HG03439 (cell line): ENCODE measurements around the gene EIF6.

Source experiments
- ATAC-seq: cut with Tn5 transposase; IDR thresholded peaks from one replicate; pipeline ENCODE4 v1.9.1; 2021; ENCODE audit warnings: mild to moderate bottlenecking, moderate library complexity; ENCODE audit not compliant: unreplicated experiment

EIF6 gene

DNA sequence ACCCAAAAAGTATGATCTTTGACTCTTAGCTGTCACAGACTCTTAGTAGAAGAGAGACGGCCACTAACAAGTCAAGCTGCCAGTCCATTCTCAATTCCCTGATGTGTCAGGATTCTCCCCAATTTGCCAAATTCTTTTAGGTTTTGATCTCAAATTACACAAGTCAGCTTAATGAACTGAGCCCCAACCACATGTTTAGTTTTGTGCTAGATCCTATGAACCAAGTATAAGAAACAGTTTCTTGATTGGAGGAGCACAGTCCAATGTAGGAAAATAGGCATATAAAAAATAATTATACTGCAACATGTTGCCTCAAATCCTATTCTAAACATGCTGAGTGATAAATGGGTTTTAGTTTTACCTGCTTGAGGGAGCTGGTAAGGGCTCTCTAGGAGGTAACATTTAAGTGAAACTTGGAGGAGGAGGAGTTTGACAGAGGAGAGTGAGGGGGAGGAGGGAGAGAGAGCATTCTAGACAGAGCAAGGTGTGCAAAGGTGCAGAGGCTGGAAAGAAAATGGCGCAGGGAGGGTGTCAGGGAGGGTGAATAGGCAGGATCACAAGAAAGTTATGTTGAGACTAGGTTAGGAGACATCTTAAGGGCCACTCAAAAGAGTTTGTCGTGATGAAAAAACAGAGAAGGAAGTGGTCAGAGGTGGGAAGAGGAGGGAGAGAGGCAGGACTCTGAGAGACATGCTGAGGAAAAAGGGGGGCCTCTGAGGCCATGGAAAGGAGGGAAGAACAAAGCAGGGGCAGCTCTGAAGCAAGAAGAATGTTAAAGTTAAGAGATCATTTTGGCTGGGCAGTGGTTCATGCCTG is 30.5 kb upstream of the EIF6 start:
- ATAC-seq = no peak

DNA sequence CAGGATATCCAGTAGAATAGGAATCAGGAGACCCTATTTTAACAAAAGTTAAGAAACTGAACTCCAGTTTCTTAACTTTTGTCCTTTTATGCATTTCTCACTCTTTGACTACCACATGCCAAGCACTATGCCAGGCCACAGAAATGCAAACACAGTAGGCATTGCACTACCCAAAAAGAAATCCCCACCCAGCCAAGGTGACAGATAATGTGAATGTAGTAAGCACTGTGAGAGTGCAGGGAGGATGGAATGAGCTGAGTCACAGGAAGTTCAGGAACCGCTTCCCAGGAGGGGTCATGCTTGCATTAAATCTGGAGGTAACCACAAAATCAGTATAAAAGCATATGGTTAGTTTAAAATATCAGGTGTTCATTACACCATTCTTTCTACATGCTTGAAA is 27.7 kb upstream of the EIF6 start:
- no peak for ATAC-seq

DNA sequence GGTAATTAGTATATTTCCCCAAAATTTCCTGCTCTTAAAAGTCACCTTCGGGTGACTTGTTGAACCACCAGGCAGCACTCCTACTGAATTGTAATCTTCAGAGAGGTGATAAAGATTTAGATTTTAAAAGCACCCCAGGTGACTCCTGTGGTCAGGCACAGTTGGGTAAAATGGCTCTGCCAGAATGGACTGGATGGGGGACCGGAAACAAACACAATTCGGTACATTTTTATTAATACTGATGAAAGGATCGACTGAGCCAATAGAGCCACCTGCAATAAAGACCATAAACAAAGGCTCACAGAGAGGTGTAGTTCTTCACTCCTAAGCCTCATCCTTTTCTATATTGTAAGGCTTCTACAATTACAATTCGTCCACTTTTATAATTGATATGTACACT is 27.2 kb upstream of the EIF6 start:
- no peak for ATAC-seq

DNA sequence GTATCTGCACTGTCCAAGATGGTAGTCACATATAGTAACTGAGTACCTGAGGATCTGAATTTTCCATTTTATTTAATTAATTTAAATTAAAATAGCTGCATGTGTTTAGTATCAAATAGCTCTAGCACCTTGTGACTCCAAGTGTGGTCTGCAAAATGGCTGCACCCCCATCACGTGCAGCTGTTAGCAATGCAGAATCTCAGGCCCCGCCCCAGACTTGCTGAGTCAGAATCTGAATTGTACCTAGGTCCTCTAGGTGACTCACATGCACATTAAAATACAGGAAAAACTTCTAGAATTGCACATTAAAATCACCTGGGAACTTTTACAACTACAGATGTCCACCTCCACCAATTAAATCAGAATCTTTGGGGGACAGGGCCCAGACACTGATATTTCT is 26.8 kb upstream of the EIF6 start:
- ATAC-seq = no peak

DNA sequence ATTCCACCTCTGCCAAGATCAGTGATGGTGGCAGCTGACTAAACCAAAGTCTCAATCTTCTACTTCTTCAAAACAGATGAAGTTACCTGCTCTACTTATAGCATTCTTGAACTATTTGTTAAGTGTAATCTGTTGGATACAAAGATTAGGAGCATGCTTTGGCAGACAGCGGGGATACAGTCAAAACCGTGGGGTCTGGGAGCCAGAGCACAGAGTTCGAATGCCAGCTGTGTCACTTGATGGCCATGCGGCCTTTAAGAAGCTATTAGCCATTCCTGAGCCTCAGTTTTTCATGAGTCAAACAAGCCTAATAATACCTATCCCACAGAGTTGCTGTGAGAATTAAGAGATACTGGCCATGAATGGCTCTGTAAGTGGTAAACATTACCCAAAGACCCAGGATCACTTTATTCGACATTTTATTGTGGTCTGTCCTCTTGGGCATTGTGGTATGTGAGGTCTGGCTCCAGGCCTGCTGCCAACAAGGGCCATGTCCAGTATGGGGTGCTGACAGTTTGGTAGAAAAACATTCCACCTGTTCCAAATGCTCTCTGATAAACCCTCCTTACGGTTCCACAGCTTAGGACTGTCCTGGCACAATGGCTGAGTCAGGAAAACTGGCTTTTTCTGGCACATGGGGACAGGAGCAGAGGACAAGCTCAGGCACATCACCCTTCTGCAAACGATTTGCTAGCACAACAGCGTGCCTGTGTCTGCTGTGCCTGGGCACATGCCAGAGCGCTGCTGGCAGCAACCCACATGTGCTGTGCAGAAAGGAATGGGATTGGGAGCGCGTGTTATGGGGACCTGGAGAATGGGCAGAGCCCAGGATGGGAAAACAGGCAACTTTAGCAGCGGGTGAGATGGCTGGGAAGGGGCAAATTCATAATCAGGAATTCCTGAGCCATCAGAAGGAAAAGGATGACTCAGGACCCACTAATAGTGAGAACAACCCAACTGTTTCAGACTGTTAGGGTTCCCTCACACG is 23.4 kb upstream of the EIF6 start:
- no peak for ATAC-seq

DNA sequence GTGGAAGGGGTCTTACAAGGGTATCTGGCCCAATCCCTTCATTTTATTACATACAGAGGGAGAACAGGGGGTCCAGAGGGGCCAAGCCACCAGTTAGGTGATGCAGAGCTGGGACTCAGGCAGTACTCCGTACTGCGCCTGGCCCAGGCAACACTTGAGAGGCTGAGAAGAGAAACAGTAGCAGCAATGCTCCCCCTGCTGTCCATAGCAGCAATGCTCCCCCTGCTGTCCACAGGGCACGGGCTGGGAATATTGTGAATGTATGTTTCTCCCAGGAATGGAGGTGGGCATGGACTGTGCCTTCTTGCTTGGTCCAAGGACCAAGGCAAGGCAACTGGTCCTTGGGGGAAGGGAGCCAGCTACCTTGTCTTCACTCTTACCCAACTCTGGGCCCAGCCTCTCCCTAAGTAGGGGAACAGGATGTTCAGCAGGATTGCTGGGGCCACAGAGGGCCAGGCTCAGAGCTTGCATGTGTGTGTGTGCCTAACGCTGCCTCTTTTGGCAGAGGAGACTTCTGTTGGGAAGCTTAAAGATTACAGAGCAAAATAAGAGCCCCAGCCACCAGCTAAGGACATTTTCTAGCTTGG is 22.5 kb upstream of the EIF6 start:
- ATAC-seq = no peak

DNA sequence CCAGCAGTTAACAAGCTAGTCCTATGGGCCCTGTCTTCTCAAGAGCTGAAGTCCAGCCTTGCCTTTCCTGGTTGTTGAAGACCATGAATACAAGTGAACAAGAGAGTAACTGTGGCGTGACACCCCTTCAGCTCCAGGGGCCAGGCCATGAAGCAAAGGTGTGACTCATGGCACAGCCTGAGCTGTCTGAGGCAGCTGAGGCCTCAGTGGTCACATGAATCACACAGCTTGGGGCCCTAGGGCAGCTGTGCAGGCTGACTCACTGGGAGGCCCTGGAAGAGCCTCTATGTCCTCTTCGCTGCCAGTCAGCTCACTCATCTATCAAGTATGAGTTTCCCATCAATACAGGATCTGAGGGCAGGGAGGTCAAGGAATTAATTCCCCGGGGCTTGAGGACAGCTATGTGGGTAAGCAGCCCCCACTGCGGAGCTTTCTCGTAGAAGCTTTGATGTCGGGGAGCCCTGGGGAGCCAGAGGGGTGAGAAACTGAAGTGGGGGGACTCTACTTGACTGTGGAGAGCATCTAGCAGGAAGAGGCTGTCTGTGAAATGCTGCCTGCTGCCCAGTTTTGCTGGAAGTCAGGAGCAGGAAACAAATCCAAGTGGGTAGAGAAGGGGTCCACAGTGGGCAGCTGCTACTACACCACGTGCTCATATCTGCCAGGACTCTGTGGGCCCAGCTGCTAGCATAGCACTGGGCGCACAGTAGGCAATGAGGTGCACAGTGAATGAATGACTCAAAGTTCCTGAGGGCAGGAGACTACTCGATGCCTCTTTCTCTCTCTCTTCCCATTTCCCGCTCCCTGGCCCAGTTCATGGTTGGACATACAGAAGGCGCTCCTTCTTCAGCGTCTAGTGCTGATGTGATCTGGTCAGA is 21.3 kb upstream of the EIF6 start:
- no peak for ATAC-seq

DNA sequence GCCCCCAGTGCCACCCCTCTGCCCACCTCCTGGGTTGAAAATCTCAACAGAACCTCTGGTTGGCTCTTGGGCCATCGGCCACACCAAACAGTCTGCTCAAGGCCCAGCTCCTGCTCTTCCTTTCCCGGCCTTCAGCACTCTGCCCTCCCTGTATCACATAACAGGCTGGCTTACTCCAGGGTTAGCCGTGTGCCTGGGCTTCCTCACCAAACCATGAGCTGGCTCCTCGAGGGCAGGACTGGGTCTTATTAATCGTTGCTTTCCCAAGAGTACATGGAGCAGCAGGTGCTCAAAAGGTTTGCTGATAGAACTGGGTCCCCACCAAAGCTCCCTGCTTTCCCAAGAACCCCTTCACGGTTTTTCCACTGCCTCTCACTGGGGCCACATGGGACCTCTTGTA is 20.4 kb upstream of the EIF6 start:
- no peak for ATAC-seq

DNA sequence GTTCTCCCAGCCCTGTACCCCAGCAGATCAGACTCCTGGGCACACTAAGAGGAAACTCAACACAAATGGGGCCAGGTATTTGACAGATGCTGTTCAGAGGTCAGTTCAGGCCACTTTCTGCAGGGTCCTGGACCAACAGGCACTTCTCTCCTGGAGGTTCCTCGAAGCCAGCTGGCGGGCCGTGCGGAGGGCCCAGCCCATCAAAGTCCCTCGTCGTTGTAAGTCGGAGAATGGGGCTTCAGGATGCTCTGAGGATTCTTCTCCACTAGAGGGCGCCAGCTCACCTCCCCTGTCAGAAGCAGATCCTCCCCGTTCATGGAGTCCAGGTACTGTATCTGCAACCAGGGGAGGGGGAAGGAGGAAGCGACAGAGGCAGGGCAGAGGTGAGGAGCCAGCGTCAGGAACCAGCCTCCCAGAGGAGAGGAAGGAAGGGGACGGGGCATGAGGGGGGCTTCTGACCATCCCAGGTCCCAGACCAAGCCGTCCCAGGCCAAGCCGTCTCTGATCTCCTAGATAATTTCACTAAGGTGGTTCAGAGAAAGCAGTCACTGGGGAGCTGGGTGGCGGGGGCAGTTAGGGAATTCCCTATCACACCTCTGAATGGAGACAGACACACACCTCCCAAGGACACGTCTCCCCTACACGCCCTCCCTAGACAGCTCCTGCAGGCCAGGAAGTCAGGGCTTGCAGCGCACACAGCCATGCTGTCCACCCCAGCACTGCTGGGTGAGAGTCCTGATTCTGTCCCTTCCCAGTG is 19.3 kb upstream of the EIF6 start:
- no peak for ATAC-seq

DNA sequence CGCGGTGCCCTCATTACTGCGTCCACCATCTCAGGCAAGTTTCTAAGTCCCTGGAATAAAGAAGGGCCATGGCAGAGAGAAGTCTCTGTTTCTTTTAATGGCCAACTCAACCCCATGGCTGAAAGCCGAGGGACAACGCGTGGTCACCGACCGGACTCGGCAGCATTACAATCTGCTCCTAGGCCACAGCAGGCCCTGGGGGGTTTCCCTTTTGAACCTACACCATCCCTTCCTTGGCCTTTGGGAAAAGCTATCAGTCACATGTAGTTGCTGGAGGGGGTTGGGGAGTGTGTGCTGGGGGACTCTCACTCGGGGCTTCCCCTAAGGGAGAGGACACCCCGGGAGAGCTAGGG is 18.8 kb upstream of the EIF6 start:
- no peak for ATAC-seq

DNA sequence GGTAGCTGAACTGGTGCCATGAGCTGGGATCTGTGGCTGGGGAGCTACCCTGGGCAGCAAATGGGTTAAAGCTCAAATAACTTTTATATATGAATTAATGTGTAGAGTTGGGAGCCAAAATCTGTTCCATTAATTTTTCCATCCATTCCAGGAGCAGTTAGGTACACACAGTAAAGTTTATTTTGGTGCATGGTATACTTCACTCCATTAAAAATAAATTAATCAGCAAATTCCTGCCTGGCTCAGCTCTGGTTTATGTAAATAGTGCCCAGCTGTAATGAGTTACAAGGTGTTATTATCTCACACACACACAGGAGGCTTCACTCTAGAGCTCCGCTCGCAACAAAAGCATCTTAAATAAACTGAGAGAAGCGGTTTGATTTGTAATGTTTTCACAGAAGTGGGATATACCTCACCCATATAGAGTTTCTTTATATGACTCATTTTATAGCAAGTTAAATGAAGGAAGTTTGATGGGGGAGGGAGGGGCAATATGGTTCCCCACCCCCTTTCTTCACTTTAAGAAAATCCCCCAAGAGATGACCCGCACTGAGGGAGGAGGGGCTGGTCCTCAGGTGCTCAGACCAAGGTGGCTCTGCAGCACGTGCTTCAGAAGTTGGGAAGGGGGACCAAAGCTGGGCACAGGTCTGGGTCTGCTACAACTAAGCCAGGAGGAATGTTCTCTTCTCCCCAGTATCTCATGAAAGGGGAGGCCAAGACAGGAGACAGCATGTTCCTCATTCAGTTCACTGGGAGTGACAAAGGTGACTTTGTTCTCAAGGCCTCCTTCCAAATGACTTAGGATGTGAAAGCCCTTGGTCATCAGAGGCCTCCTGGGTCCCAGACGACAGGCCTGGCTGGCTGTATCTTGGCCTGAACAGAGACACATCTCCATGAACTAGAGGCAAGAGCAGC is 18.1 kb upstream of the EIF6 start:
- ATAC-seq = no peak

DNA sequence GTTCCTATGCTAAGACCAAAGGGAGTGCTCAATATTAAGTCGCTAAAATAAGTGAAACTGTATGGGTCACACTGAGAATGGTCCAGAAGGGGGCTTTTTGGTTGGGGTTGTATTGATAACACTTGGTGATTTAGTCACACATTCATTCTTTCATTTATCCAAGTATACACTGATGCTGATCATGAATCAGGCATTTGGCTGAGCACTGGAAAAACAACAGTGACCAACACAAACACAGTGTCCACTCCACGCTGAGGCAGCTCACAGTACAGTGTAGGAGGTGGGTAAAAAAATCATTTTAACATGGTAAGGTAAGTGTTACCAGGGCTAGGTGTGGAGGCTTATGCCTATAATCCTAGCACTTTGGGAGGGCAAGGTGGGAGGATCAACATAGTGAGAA is 16.9 kb upstream of the EIF6 start:
- no peak for ATAC-seq

DNA sequence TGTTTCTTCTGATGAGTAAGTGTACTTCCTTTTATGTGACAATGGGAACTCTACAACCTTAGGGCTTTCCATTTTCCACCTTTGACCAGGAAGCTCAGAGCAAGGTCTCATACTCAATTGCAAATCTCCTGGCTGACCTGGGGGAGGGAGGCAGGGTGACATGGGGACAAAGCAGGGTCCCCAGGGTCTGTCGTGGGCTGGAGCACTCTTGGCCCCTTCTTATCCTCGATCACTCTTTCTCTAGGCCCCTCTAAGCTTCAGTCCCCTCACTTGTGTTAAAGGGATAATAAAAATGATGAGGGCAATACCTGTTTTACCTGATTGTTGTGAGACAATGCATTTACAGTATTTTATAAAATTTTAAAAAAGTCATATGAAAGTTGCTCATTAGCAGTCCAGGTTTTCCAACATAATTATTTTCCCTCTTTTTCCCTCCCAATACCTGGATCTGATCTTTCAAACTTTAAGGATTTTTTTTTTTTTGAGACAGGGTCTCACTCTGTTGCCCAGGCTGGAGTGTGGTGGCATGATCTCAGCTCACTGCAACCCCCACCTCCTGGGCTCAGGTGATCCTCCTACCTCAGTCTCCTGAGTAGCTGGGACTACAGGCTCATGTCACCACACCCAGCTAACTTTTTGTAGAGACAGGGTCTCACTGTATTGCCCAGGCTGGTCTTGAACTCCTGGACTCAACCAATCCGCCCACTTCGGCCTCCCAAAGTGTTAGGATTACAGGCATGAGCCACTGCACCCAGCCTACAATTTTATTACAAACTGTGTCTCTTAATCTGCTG is 16.1 kb upstream of the EIF6 start:
- ATAC-seq = no peak

DNA sequence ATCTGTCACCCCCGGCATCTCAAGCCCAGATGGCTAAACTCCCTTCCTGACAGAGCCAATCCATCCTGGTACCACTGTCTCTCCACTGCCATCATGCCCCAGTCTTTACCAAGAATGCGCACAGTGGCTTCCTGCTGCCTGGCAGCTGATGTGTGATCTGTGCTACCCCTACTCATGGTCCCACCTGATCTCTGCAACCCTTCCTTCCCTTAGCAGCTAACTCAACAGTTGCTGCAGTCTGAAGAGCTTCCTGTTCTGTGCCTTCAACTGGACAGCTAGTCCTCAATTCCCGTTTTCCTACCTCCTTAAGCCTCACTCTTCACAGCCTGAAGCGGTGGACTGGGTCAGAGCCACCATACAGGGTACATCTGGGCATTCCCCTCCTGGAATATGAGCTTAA is 15.2 kb upstream of the EIF6 start:
- ATAC-seq = no peak

DNA sequence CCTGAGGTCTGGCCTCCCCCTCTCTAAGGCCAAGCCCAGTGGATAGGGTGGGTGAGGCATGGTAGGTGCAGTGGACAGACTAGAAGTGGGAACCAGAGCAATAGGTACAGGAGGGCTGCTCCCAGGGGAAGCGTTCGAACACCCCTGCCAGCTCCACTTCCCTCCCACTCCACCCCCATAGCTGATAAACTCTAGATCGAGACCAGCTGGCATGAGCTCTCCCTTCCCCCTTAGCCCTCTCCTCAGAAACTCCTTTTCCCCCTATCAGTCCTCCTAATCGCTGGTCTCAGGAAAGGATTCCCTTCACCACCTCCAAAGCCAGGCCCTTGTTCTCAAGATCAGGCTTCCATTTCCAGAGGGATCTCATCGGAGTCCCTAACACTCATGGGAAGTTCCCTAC is 13.7 kb upstream of the EIF6 start:
- no peak for ATAC-seq

DNA sequence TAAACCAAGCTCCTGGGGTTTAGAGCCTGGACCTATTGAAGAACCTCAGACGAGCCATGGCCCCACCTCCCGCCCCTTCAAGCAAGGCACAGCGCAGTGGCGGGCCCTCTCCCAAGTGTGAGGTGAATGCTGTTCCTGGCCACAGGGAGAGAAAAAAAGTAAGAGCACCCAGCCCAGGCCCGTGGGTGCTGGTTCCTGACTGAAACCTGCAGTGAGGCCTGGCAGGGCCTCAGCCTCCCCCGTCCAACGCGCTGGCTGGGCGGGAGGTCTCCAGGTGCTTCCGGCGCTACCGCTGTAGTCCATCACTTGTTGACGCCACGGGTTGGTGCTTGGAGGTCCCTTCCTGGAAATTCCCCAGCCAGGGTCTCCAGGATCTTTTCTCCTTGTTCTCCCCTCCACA is 13.2 kb upstream of the EIF6 start:
- no peak for ATAC-seq

DNA sequence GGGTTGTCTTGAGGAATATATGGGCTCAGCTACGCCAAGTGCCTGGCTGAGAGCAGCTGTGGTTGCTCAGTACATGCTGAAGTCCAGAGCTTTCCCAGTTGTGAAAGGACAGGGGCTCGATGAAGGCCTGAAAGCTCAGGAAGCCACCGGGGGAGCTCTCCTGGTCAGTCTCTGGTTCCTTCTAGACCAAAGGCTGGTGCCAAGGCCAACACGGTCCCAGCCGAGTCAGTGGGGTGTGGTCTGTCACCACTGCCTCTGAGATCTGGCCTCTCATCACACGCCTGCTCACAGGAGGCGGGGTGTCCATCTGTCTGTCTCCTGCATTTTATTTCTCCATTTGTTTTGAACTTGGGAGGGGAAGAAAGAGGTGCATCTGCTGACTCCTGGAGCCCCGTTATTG is 12.6 kb upstream of the EIF6 start:
- ATAC-seq = no peak

DNA sequence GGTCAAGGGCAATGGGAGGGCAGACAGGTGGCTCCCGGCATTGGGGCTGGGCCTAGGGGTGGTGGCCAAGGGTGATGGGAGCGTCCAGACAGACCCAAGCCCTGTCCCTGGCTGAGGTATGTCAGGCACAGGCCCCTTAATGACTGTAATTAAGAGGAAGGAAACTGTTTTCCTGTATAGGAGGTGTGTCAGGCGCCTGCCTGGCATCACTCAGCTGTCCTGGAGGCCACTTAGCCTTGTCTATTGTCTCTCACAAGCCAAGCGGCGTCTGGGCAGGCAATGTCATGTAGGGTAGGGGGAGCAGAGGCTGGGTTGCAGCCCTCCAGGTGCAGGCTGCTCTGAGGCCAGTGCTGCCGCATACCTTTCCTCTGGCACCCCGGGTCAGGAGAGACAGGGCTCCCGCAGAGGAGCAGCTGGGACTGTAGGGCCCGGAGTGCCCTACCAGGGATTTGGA is 11.6 kb upstream of the EIF6 start:
- no peak for ATAC-seq
